HEK293 (cell line): Measurements from ENCODE around the gene PSMD6.

Source experiments
- CTCF ChIA-PET: fragments of 350-600 bp; formaldehyde crosslinking; extraction: SDS; loops from one replicate; lab custom pipeline; 2021; ENCODE audit warnings: antibody characterized with exemption; lab: Yijun Ruan, JAX
- POLR2A ChIA-PET: fragments of 300-600 bp; formaldehyde crosslinking; extraction: SDS; loops from one replicate; lab custom pipeline; 2020; ENCODE audit warnings: antibody characterized with exemption, inconsistent platforms; lab: Yijun Ruan, JAX
- H3K27ac ChIP-seq: fragments of 200-500 bp; sonication (Bioruptor generic); 2 replicates; pipeline ENCODE4 v1.5.1; 2014; ENCODE audit warnings: low read depth, low read length, control low read depth, inconsistent platforms; ENCODE audit errors: extremely low read depth
- H3K36me3 ChIP-seq, 2 experiments: fragments of 200-500 bp in 1 of 2; sonication (Bioruptor generic) in 1 of 2; 1 replicate in 1 of 2; 2 replicates in 1 of 2; pipeline ENCODE4 v1.5.1; 2014 to 2017; ENCODE audit warnings: inconsistent platforms in 2 of 2, low read length in 2 of 2; ENCODE audit not compliant: control insufficient read depth in 2 of 2, insufficient read depth in 1 of 2
- H3K4me1 ChIP-seq: fragments of 200-500 bp; sonication (Bioruptor generic); 2 replicates; pipeline ENCODE4 v1.5.1; 2014; ENCODE audit warnings: mild to moderate bottlenecking, low read length, inconsistent platforms; ENCODE audit not compliant: control insufficient read depth, insufficient read depth
- H3K4me3 ChIP-seq: 2 replicates; pipeline ENCODE4 v1.5.1; 2011; ENCODE audit warnings: low read depth, mild to moderate bottlenecking, control low read depth, low read length, moderate library complexity
- H3K9me3 ChIP-seq: fragments of 200-500 bp; sonication (Bioruptor generic); 2 replicates; pipeline ENCODE4 v1.5.1; 2014; ENCODE audit warnings: low read depth, low read length, inconsistent platforms; ENCODE audit not compliant: control insufficient read depth, insufficient read depth
- BCL11B ChIP-seq: fragments of 450-650 bp; formaldehyde crosslinking; IDR thresholded peaks from 2 replicates; pipeline ENCODE4 v1.5.1; 2016; ENCODE audit warnings: low read depth, missing biosample characterization, missing genetic modification characterization
- KLF1 ChIP-seq: fragments of 450-650 bp; formaldehyde crosslinking; IDR thresholded peaks from 2 replicates; pipeline ENCODE4 v1.5.1; 2016; ENCODE audit warnings: missing biosample characterization, missing genetic modification characterization
- KLF8 ChIP-seq: fragments of 450-650 bp; formaldehyde crosslinking; IDR thresholded peaks from 2 replicates; pipeline ENCODE4 v1.5.1; 2016; ENCODE audit warnings: missing biosample characterization, missing genetic modification characterization
- ZBTB7A ChIP-seq: fragments of 450-650 bp; formaldehyde crosslinking; IDR thresholded peaks from 2 replicates; pipeline ENCODE4 v1.5.1; 2016; ENCODE audit warnings: low read depth, missing biosample characterization, missing genetic modification characterization
- ZFP37 ChIP-seq: fragments of 450-650 bp; formaldehyde crosslinking; IDR thresholded peaks from 2 replicates; pipeline ENCODE4 v1.5.1; 2016; ENCODE audit warnings: missing biosample characterization, missing genetic modification characterization
- ZFP41 ChIP-seq: fragments of 450-650 bp; formaldehyde crosslinking; IDR thresholded peaks from 2 replicates; pipeline ENCODE4 v1.5.1; 2016; ENCODE audit warnings: missing biosample characterization, missing genetic modification characterization, borderline replicate concordance
- ZNF121 ChIP-seq: fragments of 450-650 bp; formaldehyde crosslinking; IDR thresholded peaks from 2 replicates; pipeline ENCODE4 v1.5.1; 2016; ENCODE audit warnings: missing biosample characterization, missing genetic modification characterization
- ZNF214 ChIP-seq: fragments of 450-650 bp; formaldehyde crosslinking; IDR thresholded peaks from 2 replicates; pipeline ENCODE4 v1.5.1; 2017; ENCODE audit warnings: missing biosample characterization, mild to moderate bottlenecking, missing genetic modification characterization, borderline replicate concordance
- ZNF239 ChIP-seq: fragments of 450-650 bp; formaldehyde crosslinking; IDR thresholded peaks from 2 replicates; pipeline ENCODE4 v1.5.1; 2016; ENCODE audit warnings: missing biosample characterization, missing genetic modification characterization
- ZNF404 ChIP-seq: fragments of 450-650 bp; formaldehyde crosslinking; IDR thresholded peaks from 2 replicates; pipeline ENCODE4 v1.5.1; 2017; ENCODE audit warnings: missing biosample characterization, missing genetic modification characterization
- ZNF514 ChIP-seq: fragments of 450-650 bp; formaldehyde crosslinking; IDR thresholded peaks from 2 replicates; pipeline ENCODE4 v1.5.1; 2016; ENCODE audit warnings: missing biosample characterization, missing genetic modification characterization
- ZNF561 ChIP-seq: fragments of 450-650 bp; IDR thresholded peaks from 2 replicates; pipeline ENCODE4 v1.5.1; 2018; ENCODE audit warnings: missing biosample characterization, missing genetic modification characterization, borderline replicate concordance
- ZNF596 ChIP-seq: fragments of 450-650 bp; IDR thresholded peaks from 2 replicates; pipeline ENCODE4 v1.5.0; 2018; ENCODE audit warnings: missing biosample characterization, mild to moderate bottlenecking, missing genetic modification characterization, moderate library complexity
- ZNF600 ChIP-seq: fragments of 450-650 bp; formaldehyde crosslinking; IDR thresholded peaks from 2 replicates; pipeline ENCODE4 v1.5.1; 2016; ENCODE audit warnings: missing biosample characterization, missing genetic modification characterization
- ZNF670 ChIP-seq: fragments of 450-650 bp; formaldehyde crosslinking; IDR thresholded peaks from 2 replicates; pipeline ENCODE4 v1.5.1; 2016; ENCODE audit warnings: missing biosample characterization, missing genetic modification characterization, low read depth
- ZNF792 ChIP-seq: fragments of 450-650 bp; formaldehyde crosslinking; IDR thresholded peaks from 2 replicates; pipeline ENCODE4 v1.5.1; 2016; ENCODE audit warnings: missing biosample characterization, missing genetic modification characterization
- TF ChIP-seq, protein P1 (sequence below): fragments of 450-650 bp; formaldehyde crosslinking; IDR thresholded peaks from 2 replicates; pipeline ENCODE4 v1.5.1; 2017; ENCODE audit warnings: missing biosample characterization, missing genetic modification characterization

PSMD6 gene

DNA sequence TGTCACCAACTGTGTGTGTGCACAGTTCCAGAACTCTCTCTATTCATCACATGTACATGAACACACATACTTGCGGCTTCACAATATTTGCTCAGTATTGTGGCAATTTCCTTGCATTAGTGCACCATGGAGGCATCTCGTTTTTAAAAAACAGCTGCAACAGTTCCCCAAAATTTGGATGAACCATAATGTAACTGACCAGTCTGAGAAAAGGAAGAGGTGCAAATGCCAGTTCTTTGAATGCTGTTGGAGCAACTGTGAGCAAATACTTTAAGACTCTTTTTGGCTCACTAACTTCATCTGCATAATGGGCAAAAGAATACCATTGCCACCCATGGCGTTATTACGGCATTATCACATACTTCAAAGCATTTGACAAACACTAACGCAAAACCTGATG lies 38.3 kb upstream of the PSMD6 start:
- TF ChIP-seq ZFP37 (tag by site-specific recombination) (no peak), KLF1 (no peak)
- CTCF ChIA-PET, result no interaction called here
- no peaks in the 10 kb centered on the region for H3K4me1 ChIP-seq
- no peak overlapping the region for H3K4me3 ChIP-seq
- POLR2A ChIA-PET, result no interaction called here
- no peaks in the 10 kb centered on the region for H3K9me3 ChIP-seq
- H3K36me3 ChIP-seq, result no peaks in the 10 kb centered on the region
- H3K27ac ChIP-seq, result no peak overlapping the region

GRCh38 chr3:64059484-64060175 lies 36.3 kb upstream of the PSMD6 start:
- Histone ChIP-seq H3K4me1 (no peaks in the 10 kb centered on the region), H3K4me3 (no peak overlapping the region)
- POLR2A ChIA-PET, result no interaction called here
- TF ChIP-seq, protein P1, sequence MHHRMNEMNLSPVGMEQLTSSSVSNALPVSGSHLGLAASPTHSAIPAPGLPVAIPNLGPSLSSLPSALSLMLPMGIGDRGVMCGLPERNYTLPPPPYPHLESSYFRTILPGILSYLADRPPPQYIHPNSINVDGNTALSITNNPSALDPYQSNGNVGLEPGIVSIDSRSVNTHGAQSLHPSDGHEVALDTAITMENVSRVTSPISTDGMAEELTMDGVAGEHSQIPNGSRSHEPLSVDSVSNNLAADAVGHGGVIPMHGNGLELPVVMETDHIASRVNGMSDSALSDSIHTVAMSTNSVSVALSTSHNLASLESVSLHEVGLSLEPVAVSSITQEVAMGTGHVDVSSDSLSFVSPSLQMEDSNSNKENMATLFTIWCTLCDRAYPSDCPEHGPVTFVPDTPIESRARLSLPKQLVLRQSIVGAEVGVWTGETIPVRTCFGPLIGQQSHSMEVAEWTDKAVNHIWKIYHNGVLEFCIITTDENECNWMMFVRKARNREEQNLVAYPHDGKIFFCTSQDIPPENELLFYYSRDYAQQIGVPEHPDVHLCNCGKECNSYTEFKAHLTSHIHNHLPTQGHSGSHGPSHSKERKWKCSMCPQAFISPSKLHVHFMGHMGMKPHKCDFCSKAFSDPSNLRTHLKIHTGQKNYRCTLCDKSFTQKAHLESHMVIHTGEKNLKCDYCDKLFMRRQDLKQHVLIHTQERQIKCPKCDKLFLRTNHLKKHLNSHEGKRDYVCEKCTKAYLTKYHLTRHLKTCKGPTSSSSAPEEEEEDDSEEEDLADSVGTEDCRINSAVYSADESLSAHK, result no peak
- TF ChIP-seq ZNF239 (tag by site-specific recombination) (no peak), ZNF561 (tag by site-specific recombination) (no peak), ZNF596 (tag by site-specific recombination) (no peak)
- TF ChIP-seq, all 188 proteins: peak for 0
- no peak overlapping the region for H3K27ac ChIP-seq
- H3K9me3 ChIP-seq, result no peaks in the 10 kb centered on the region
- no peaks in the 10 kb centered on the region for H3K36me3 ChIP-seq
- CTCF ChIA-PET, result no interaction called here

- Histone ChIP-seq H3K27ac (no peak overlapping the region), H3K4me1 (no peaks in the 10 kb centered on the region), H3K4me3 (no peak overlapping the region), H3K36me3 (no peaks in the 10 kb centered on the region), H3K9me3 (no peaks in the 10 kb centered on the region)
- ChIA-PET POLR2A (no interaction called here), CTCF (interaction anchor here (0.6 kb wide), 1 partner anchor 12 kb away, joined by 3 read pairs; no protein-coding TSS in a partner anchor)
- no peak for TF ChIP-seq ZFP41 (tag by site-specific recombination)
- TF ChIP-seq ZNF792 (tag by site-specific recombination), result no peak
- TF ChIP-seq ZNF670 (tag by site-specific recombination), result no peak
- TF ChIP-seq KLF8 (tag by site-specific recombination), result no peak
- no peak for TF ChIP-seq BCL11B (tag by site-specific recombination)
- TF ChIP-seq ZBTB7A (tag by site-specific recombination), result no peak
- TF ChIP-seq ZNF404, result no peak
- TF ChIP-seq ZNF514 (tag by site-specific recombination), result no peak
- no peak for TF ChIP-seq ZNF121 (tag by site-specific recombination)
Observed at GRCh38 chr3:64058566-64058965, 35.3 kb upstream of the PSMD6 start.

DNA sequence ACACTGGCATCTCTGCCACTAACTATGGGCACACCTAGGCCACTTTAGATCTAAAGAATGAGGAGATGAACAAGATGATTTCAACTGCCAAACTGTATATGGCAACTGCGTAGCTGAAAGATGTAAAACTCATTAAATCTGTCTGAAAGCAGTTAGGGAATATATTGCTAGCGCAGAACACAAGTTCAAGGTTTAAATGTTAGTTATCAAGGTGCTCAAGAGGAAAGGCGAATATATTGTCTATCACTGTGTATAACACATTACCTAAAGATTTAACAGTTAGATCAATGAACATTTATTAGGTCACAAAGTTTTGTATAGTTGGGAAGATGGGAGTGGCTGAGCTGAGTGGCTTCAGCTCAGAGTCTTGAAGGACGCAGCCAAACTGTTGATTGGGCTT lies 33.9 kb upstream of the PSMD6 start:
- H3K27ac ChIP-seq, result no peak overlapping the region
- no peaks in the 10 kb centered on the region for H3K36me3 ChIP-seq
- TF ChIP-seq ZNF600 (no peak), ZNF214 (tag by site-specific recombination) (peak; percentile 93)
- ChIA-PET CTCF (no interaction called here), POLR2A (no interaction called here)
- H3K4me3 ChIP-seq, result no peak overlapping the region
- no peaks in the 10 kb centered on the region for H3K9me3 ChIP-seq
- no peaks in the 10 kb centered on the region for H3K4me1 ChIP-seq
